Smooth muscle cell (in vitro differentiated cells): ENCODE results near the gene PAFAH1B2. TPM values are rescaled to one million over a fixed set of nuclear protein-coding genes. Genes with fewer than 3 reads are reported as not detected.

Experiments used
- DNase-seq: peaks from one replicate; lab custom pipeline; 2025; ENCODE audit not compliant: unreplicated experiment; lab: John Stamatoyannopoulos, UW
- H2AFZ ChIP-seq: fragments of 200-600 bp; sonication (generic); 2 replicates; pipeline ENCODE4 v1.6.0; 2016; ENCODE audit warnings: antibody characterized with exemption, low read depth, mild to moderate bottlenecking
- H3F3A ChIP-seq: fragments of 200-600 bp; sonication (generic); 2 replicates; pipeline ENCODE4 v1.6.0; 2017; ENCODE audit warnings: antibody characterized with exemption, low read depth
- H3K27ac ChIP-seq: fragments of 200-600 bp; sonication (generic); 2 replicates; pipeline ENCODE4 v1.5.1; 2016; ENCODE audit warnings: low read depth, mild to moderate bottlenecking
- H3K27me3 ChIP-seq: fragments of 200-600 bp; sonication (generic); 2 replicates; pipeline ENCODE4 v1.6.1; 2016; ENCODE audit warnings: low read depth, mild to moderate bottlenecking
- H3K36me3 ChIP-seq: fragments of 200-600 bp; sonication (generic); 2 replicates; pipeline ENCODE4 v1.5.1; 2016; ENCODE audit warnings: low read depth
- H3K4me1 ChIP-seq: fragments of 200-600 bp; sonication (generic); 2 replicates; pipeline ENCODE4 v1.5.1; 2016; ENCODE audit warnings: low read depth
- H3K4me2 ChIP-seq: fragments of 200-600 bp; sonication (generic); 2 replicates; pipeline ENCODE4 v1.6.0; 2016; ENCODE audit warnings: mild to moderate bottlenecking
- H3K4me3 ChIP-seq: fragments of 200-600 bp; sonication (generic); 2 replicates; pipeline ENCODE4 v1.5.1; 2016; ENCODE audit warnings: mild to moderate bottlenecking
- H3K79me2 ChIP-seq: fragments of 200-600 bp; sonication (generic); 2 replicates; pipeline ENCODE4 v1.6.0; 2016; ENCODE audit warnings: low read depth, mild to moderate bottlenecking
- H3K9ac ChIP-seq: fragments of 200-600 bp; sonication (generic); 2 replicates; pipeline ENCODE4 v1.6.0; 2016; ENCODE audit warnings: low read depth
- H3K9me3 ChIP-seq: fragments of 200-600 bp; sonication (generic); replicated peaks from 2 replicates; pipeline ENCODE4 v1.5.1; 2016; ENCODE audit warnings: low read depth
- H4K20me1 ChIP-seq: fragments of 200-600 bp; sonication (generic); 2 replicates; pipeline ENCODE4 v1.6.0; 2016; ENCODE audit warnings: low read depth
- WGBS: methylation state at CpG from one replicate; pipeline ENCODE4 v1.1.7; 2016; ENCODE audit warnings: low lambda C conversion rate; 5-methylcytosine and 5-hydroxymethylcytosine counted together
- polyA plus RNA-seq: library from polyadenylated mRNA; unstranded; fragments of >200 nt; fragmentation: Nextera tagmentation; extraction: Ambion mirVana; gene quantifications from 2 replicates; pipeline ENCODE4 v1.2.1, GENCODE V29; 2016
- total RNA-seq: library from RNA; depleted of rRNA; stranded (reverse); fragments of >200 nt; gene quantifications from 2 replicates; pipeline ENCODE4 v1.2.3, GENCODE V29; 2014
- TF ChIP-seq, protein P1 (sequence below): fragments of 200-600 bp; sonication (generic); IDR thresholded peaks from 2 replicates; pipeline ENCODE4 v1.5.1; 2017; ENCODE audit warnings: borderline replicate concordance, mild to moderate bottlenecking, antibody characterized with exemption; ENCODE audit not compliant: insufficient read depth, poor library complexity, severe bottlenecking

PAFAH1B2 gene
- total and polyA plus RNA-seq, 2 experiments from 2014 or later: 30.7 to 146 TPM

- Histone ChIP-seq H3K27me3 (no peaks in the 10 kb centered on the region), H3K4me1 (no peaks in the 10 kb centered on the region), H3K36me3 (no peaks in the 10 kb centered on the region), H3F3A (no peaks in the 10 kb centered on the region), H4K20me1 (no peaks in the 10 kb centered on the region), H3K4me3 (no peak overlapping the region), H3K4me2 (no peak overlapping the region), H3K27ac (no peak overlapping the region), H3K9ac (no peak overlapping the region), H2AFZ (no peak overlapping the region), H3K9me3 (no peaks in the 10 kb centered on the region), H3K79me2 (no peaks in the 10 kb centered on the region)
- TF ChIP-seq, protein P1, sequence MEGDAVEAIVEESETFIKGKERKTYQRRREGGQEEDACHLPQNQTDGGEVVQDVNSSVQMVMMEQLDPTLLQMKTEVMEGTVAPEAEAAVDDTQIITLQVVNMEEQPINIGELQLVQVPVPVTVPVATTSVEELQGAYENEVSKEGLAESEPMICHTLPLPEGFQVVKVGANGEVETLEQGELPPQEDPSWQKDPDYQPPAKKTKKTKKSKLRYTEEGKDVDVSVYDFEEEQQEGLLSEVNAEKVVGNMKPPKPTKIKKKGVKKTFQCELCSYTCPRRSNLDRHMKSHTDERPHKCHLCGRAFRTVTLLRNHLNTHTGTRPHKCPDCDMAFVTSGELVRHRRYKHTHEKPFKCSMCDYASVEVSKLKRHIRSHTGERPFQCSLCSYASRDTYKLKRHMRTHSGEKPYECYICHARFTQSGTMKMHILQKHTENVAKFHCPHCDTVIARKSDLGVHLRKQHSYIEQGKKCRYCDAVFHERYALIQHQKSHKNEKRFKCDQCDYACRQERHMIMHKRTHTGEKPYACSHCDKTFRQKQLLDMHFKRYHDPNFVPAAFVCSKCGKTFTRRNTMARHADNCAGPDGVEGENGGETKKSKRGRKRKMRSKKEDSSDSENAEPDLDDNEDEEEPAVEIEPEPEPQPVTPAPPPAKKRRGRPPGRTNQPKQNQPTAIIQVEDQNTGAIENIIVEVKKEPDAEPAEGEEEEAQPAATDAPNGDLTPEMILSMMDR: no peak
- WGBS: 96% methylated on average over 4 of the region's 4 CpGs
- no peak for DNase-seq
Observed at GRCh38 chr11:117186431-117186761, 42.3 kb downstream of the PAFAH1B2 start.

GRCh38 chr11:117187007-117187406, 42.9 kb downstream of the PAFAH1B2 start:
- Histone ChIP-seq H2AFZ (no peak overlapping the region), H3K27ac (no peak overlapping the region), H3K9ac (no peak overlapping the region), H3K27me3 (no peaks in the 10 kb centered on the region), H3K36me3 (no peaks in the 10 kb centered on the region), H3K4me1 (no peaks in the 10 kb centered on the region), H3F3A (no peaks in the 10 kb centered on the region), H3K4me3 (no peak overlapping the region), H3K79me2 (no peaks in the 10 kb centered on the region), H3K4me2 (no peak overlapping the region), H4K20me1 (no peaks in the 10 kb centered on the region), H3K9me3 (no peaks in the 10 kb centered on the region)
- over 99% methylated on average over 6 of the region's 6 CpGs for WGBS
- TF ChIP-seq, protein P1: no peak
- no peak for DNase-seq

DNA sequence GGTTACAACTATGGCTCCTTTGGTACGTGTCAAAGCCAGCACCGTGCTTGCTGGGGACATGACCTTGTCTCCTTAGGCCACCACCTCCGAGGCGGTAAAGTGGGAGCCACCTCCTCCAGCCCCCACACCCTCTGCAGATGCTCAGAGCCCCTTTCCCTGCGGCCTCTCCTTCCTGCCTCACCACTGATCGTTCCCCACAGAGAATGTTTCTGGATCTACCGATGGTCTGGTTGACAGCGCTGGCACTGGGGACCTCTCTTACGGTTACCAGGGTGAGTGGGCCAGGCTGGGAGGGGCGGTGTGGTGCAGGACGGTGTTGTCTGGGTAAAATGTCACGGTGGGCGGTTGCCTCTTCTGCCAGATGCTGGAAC, 43.3 kb downstream of the PAFAH1B2 start:
- H3K4me1 ChIP-seq: no peaks in the 10 kb centered on the region
- H3K36me3 ChIP-seq: no peaks in the 10 kb centered on the region
- no peaks in the 10 kb centered on the region for H3K79me2 ChIP-seq
- H3K9me3 ChIP-seq: no peaks in the 10 kb centered on the region
- no peak overlapping the region for H2AFZ ChIP-seq
- WGBS: 95% methylated on average over 13 of the region's 13 CpGs
- H4K20me1 ChIP-seq: no peaks in the 10 kb centered on the region
- H3K27ac ChIP-seq: no peak overlapping the region
- H3K27me3 ChIP-seq: no peaks in the 10 kb centered on the region
- no peak overlapping the region for H3K4me3 ChIP-seq
- no peak overlapping the region for H3K4me2 ChIP-seq
- no peak overlapping the region for H3K9ac ChIP-seq
- H3F3A ChIP-seq: no peaks in the 10 kb centered on the region
- TF ChIP-seq, protein P1: no peak
- DNase-seq: no peak

GRCh38 chr11:117187799-117188481, 43.9 kb downstream of the PAFAH1B2 start:
- no peak overlapping the region for H3K4me3 ChIP-seq
- no peak overlapping the region for H3K9ac ChIP-seq
- H3K4me1 ChIP-seq: no peaks in the 10 kb centered on the region
- H4K20me1 ChIP-seq: no peaks in the 10 kb centered on the region
- TF ChIP-seq, protein P1: no peak
- no peaks in the 10 kb centered on the region for H3K27me3 ChIP-seq
- no peak overlapping the region for H3K27ac ChIP-seq
- no peaks in the 10 kb centered on the region for H3F3A ChIP-seq
- DNase-seq: no peak
- no peak overlapping the region for H3K4me2 ChIP-seq
- H3K79me2 ChIP-seq: no peaks in the 10 kb centered on the region
- no peaks in the 10 kb centered on the region for H3K36me3 ChIP-seq
- H3K9me3 ChIP-seq: no peaks in the 10 kb centered on the region
- H2AFZ ChIP-seq: no peak overlapping the region
- WGBS: 94% methylated on average over 16 of the region's 16 CpGs
